ENCODE results near the gene RBM19. TPM values are rescaled to one million over a fixed set of nuclear protein-coding genes. Genes with fewer than 3 reads are reported as not detected.

Gene RBM19
- total and polyA plus RNA-seq, 2 of the 4 experiments (the other 2 are of a cell fraction), result 18.7 to 19.2 TPM

- Histone ChIP-seq H3K79me1 (ENCODE audit: low read depth in 1 of 2, low read length in 2 of 2) (no peaks in the 10 kb centered on the region), H3K18ac (ENCODE audit: low read depth, low read length) (no peak overlapping the region), H3K4ac (ENCODE audit: low read depth, low read length) (no peak overlapping the region), H2BK15ac (ENCODE audit: low read depth, low read length) (no peak overlapping the region), H3K9me3 (ENCODE audit: control insufficient read depth, insufficient read depth, low read length) (no peaks in the 10 kb centered on the region), H3K23ac (ENCODE audit: low read depth, low read length) (no peak overlapping the region), H3K27ac (ENCODE audit: insufficient read depth, low read length) (no peak overlapping the region), H2BK5ac (ENCODE audit: low read depth, low read length, poor library complexity, severe bottlenecking) (no peak overlapping the region), H3K9me1 (ENCODE audit: insufficient read depth, low read length) (no peaks in the 10 kb centered on the region; the same call in 1 of the 2 replicates), H3K9ac (ENCODE audit: low read depth, low read length) (no peak overlapping the region), H2AK5ac (ENCODE audit: low read depth, low read length) (no peak overlapping the region), H3K4me2 (ENCODE audit: low read depth, low read length) (no peak overlapping the region), H3K27me3 (ENCODE audit: control insufficient read depth, insufficient read depth, low read length) (no peaks in the 10 kb centered on the region), H4K91ac (ENCODE audit: insufficient read depth, low read depth, low read length) (no peak overlapping the region), H3K56ac (ENCODE audit: extremely low read depth, insufficient read depth, low read length) (no peak overlapping the region), H4K20me1 (ENCODE audit: insufficient read depth, low read length) (no peaks in the 10 kb centered on the region), H3K36me3 (ENCODE audit: control insufficient read depth, insufficient read depth, low read length) (no peaks in the 10 kb centered on the region; the same call in 1 of the 2 replicates), H4K8ac (ENCODE audit: low read depth in 2 of 2, low read length in 2 of 2) (no peak overlapping the region), H3K4me1 (ENCODE audit: control insufficient read depth, insufficient read depth, low read length) (no peaks in the 10 kb centered on the region), H2AK9ac (replicated peaks; ENCODE audit: low read depth, low read length, poor library complexity) (no peak overlapping the region), H3K4me3 (ENCODE audit: insufficient read depth, low read depth, low read length) (no peak overlapping the region), H2BK20ac (ENCODE audit: low read depth, low read length) (no peak overlapping the region), H4K5ac (ENCODE audit: low read depth, low read length) (no peak overlapping the region), H2AFZ (replicated peaks; ENCODE audit: low read length, poor library complexity) (no peak overlapping the region), H3K14ac (replicated peaks; ENCODE audit: low read depth, low read length) (no peak overlapping the region), H2BK120ac (ENCODE audit: low read depth, low read length) (no peak overlapping the region)
- CTCF ChIA-PET, result no interaction called here
- BruUV-seq (replicated peaks), result no TSS peak
- POLR2A ChIA-PET (ENCODE audit: unreplicated experiment), result no interaction called here
- TF ChIP-seq BHLHE40 (IDR thresholded peaks at IDR 0.05; ENCODE audit: low read depth, low read length) (no peak), MAZ (IDR thresholded peaks at IDR 0.05; ENCODE audit: borderline replicate concordance, low read depth, low read length) (no peak), RCOR1 (IDR thresholded peaks at IDR 0.05; ENCODE audit: insufficient replicate concordance, low read length) (no peak), CEBPB (IDR thresholded peaks at IDR 0.05; ENCODE audit: low read depth, low read length) (no peak), SMC3 (IDR thresholded peaks at IDR 0.05; ENCODE audit: low read depth, low read length) (no peak), NFE2L2 (IDR thresholded peaks at IDR 0.05; ENCODE audit: low read depth, low read length) (no peak), MXI1 (IDR thresholded peaks at IDR 0.05; ENCODE audit: borderline replicate concordance, low read depth, low read length) (no peak), RAD21 (IDR thresholded peaks at IDR 0.05; ENCODE audit: low read length) (no peak), FOS (IDR thresholded peaks at IDR 0.05; ENCODE audit: low read depth, low read length) (no peak), ELK1 (IDR thresholded peaks at IDR 0.05; ENCODE audit: borderline replicate concordance, low read depth, low read length) (no peak), MAFK (IDR thresholded peaks at IDR 0.05; ENCODE audit: low read depth, low read length) (no peak), POLR2A (IDR thresholded peaks at IDR 0.05; ENCODE audit: low read depth, low read length) (no peak), CHD1 (IDR thresholded peaks at IDR 0.05; ENCODE audit: low read depth, low read length) (no peak), RFX5 (IDR thresholded peaks at IDR 0.05; ENCODE audit: low read depth, low read length) (no peak)
- TF ChIP-seq, protein P1, sequence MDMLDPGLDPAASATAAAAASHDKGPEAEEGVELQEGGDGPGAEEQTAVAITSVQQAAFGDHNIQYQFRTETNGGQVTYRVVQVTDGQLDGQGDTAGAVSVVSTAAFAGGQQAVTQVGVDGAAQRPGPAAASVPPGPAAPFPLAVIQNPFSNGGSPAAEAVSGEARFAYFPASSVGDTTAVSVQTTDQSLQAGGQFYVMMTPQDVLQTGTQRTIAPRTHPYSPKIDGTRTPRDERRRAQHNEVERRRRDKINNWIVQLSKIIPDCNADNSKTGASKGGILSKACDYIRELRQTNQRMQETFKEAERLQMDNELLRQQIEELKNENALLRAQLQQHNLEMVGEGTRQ (IDR thresholded peaks at IDR 0.05; ENCODE audit: low read depth, low read length), result no peak
- TF ChIP-seq, protein P2, sequence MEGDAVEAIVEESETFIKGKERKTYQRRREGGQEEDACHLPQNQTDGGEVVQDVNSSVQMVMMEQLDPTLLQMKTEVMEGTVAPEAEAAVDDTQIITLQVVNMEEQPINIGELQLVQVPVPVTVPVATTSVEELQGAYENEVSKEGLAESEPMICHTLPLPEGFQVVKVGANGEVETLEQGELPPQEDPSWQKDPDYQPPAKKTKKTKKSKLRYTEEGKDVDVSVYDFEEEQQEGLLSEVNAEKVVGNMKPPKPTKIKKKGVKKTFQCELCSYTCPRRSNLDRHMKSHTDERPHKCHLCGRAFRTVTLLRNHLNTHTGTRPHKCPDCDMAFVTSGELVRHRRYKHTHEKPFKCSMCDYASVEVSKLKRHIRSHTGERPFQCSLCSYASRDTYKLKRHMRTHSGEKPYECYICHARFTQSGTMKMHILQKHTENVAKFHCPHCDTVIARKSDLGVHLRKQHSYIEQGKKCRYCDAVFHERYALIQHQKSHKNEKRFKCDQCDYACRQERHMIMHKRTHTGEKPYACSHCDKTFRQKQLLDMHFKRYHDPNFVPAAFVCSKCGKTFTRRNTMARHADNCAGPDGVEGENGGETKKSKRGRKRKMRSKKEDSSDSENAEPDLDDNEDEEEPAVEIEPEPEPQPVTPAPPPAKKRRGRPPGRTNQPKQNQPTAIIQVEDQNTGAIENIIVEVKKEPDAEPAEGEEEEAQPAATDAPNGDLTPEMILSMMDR (conservative IDR thresholded peaks at IDR 0.05; ENCODE audit: low read depth, low read length), result no peak
- dilution Hi-C loops (cut with HindIII; ENCODE audit: low sequenced_read_pairs, unreplicated experiment), result no loop called here
- no CpG with 5 or more reads among the region's 15 CpGs for WGBS, 2 experiments (ENCODE audit: extremely low coverage in 2 of 2, insufficient read length in 1 of 2)
- in situ Hi-C loops (cut with MboI; ENCODE audit: low sequenced_read_pairs), result no loop called here
- intact Hi-C loops (cut with micrococcal nuclease), result no loop called here
- ATAC-seq (ENCODE audit: low read depth) (no peak), DNase-seq (no peak)
Measured at GRCh38 chr12:113891739-113892520, 74.2 kb downstream of the RBM19 start.
